Measurements from ENCODE around the gene ZNF576. TPM values are rescaled to one million over a fixed set of nuclear protein-coding genes. Genes with fewer than 3 reads are reported as not detected.
"Not testable (repeated sequence)": the region's sequence is repeated elsewhere in the genome, so short reads cannot be mapped to it uniquely, and the experiment has no call there.

The ZNF576 gene
- polyA plus RNA-seq, 3 donors from 2014 or later, result 6.7 to 12.8 (median 7.1) TPM

GRCh38 chr19:43582495-43582894 is 13.9 kb upstream of the ZNF576 start:
- no peak for DNase-seq
- Mint-ChIP-seq H3K4me1 (peaks cover 13 to 17% of the 10 kb centered on the region in 2 donors), H3K27ac (peak overlapping the region in 2 of 6 donors; percentile 31 to 32)

GRCh38 chr19:43584484-43584883 is 11.9 kb upstream of the ZNF576 start:
- no peak overlapping the region for H3K4me3 Mint-ChIP-seq

More at GRCh38 chr19:43582495-43582894, 13.9 kb upstream of the ZNF576 start:
- H3K9me3 Mint-ChIP-seq, result no peaks in the 10 kb centered on the region
- H3K36me3 Mint-ChIP-seq, result peaks cover 0 to 5% (median 4%) of the 10 kb centered on the region in 3 donors
- peaks cover 2 to 9% (median 6%) of the 10 kb centered on the region in 3 donors for H3K27me3 Mint-ChIP-seq (ENCODE audit: low read depth in 3 of 3)
- no peak overlapping the region for H3K4me3 Mint-ChIP-seq

GRCh38 chr19:43586346-43586745 is 10.0 kb upstream of the ZNF576 start:
- no peak overlapping the region for H3K4me3 Mint-ChIP-seq
- peaks cover 0 to 4% (median 0%) of the 10 kb centered on the region in 3 donors for H3K27me3 Mint-ChIP-seq (ENCODE audit: low read depth in 3 of 3)
- peaks cover 0 to 12% (median 4%) of the 10 kb centered on the region in 3 donors for H3K36me3 Mint-ChIP-seq
- peaks cover 10 to 14% of the 10 kb centered on the region in 2 donors for H3K4me1 Mint-ChIP-seq
- H3K27ac Mint-ChIP-seq, result peak overlapping the region in 2 of 6 donors; percentile 4 to 9
- no peaks in the 10 kb centered on the region for H3K9me3 Mint-ChIP-seq
- DNase-seq, result no peak

More at GRCh38 chr19:43584484-43584883, 11.9 kb upstream of the ZNF576 start:
- H3K9me3 Mint-ChIP-seq, result no peaks in the 10 kb centered on the region
- H3K36me3 Mint-ChIP-seq, result peaks cover 0 to 5% (median 4%) of the 10 kb centered on the region in 3 donors
- peaks cover 0 to 4% (median 4%) of the 10 kb centered on the region in 3 donors for H3K27me3 Mint-ChIP-seq (ENCODE audit: low read depth in 3 of 3)
- H3K27ac Mint-ChIP-seq, result peak overlapping the region; percentile 60 to 93 (median 78)
- no peak for DNase-seq
- peaks cover 13 to 14% of the 10 kb centered on the region in 2 donors for H3K4me1 Mint-ChIP-seq

GRCh38 chr19:43587029-43587428 is 9.4 kb upstream of the ZNF576 start:
- H3K27ac Mint-ChIP-seq; H3K27me3 Mint-ChIP-seq (ENCODE audit: low read depth in 3 of 3); H3K9me3 Mint-ChIP-seq; DNase-seq; H3K4me3 Mint-ChIP-seq: not testable (repeated sequence)
- peaks cover 10 to 14% of the 10 kb centered on the region in 2 donors for H3K4me1 Mint-ChIP-seq
- H3K36me3 Mint-ChIP-seq, result peaks cover 0 to 12% (median 4%) of the 10 kb centered on the region in 3 donors

GRCh38 chr19:43589277-43589676 is 7.1 kb upstream of the ZNF576 start:
- peaks cover 0 to 19% (median 4%) of the 10 kb centered on the region in 3 donors for H3K36me3 Mint-ChIP-seq
- H3K4me3 Mint-ChIP-seq, result no peak overlapping the region
- no peaks in the 10 kb centered on the region for H3K9me3 Mint-ChIP-seq
- H3K4me1 Mint-ChIP-seq, result peaks cover 12 to 21% of the 10 kb centered on the region in 2 donors
- H3K27me3 Mint-ChIP-seq (ENCODE audit: low read depth in 3 of 3), result peaks cover 0 to 5% (median 4%) of the 10 kb centered on the region in 3 donors
- H3K27ac Mint-ChIP-seq, result peak overlapping the region in 4 of 6 donors; percentile 14 to 76 (median 59)
- DNase-seq, result no peak

GRCh38 chr19:43589678-43590077 is 6.7 kb upstream of the ZNF576 start:
- DNase-seq, result no peak
- Mint-ChIP-seq H3K9me3 (no peaks in the 10 kb centered on the region), H3K4me1 (peaks cover 13 to 18% of the 10 kb centered on the region in 2 donors), H3K27me3 (ENCODE audit: low read depth in 3 of 3) (peaks cover 0 to 5% (median 4%) of the 10 kb centered on the region in 3 donors), H3K36me3 (peaks cover 0 to 19% (median 4%) of the 10 kb centered on the region in 3 donors), H3K27ac (peak overlapping the region in 5 of 6 donors; percentile 14 to 81 (median 74)), H3K4me3 (no peak overlapping the region)

GRCh38 chr19:43591904-43592772 is 4.3 kb upstream of the ZNF576 start:
- Mint-ChIP-seq H3K27me3 (ENCODE audit: low read depth in 3 of 3) (peaks cover 9 to 16% (median 11%) of the 10 kb centered on the region in 3 donors), H3K27ac (no peak overlapping the region), H3K36me3 (peaks cover 0 to 13% (median 0%) of the 10 kb centered on the region in 3 donors), H3K4me1 (peaks cover 31 to 40% of the 10 kb centered on the region in 2 donors), H3K9me3 (no peaks in the 10 kb centered on the region), H3K4me3 (no peak overlapping the region)
- no peak for DNase-seq

- no peak overlapping the region for H3K4me3 Mint-ChIP-seq
- H3K36me3 Mint-ChIP-seq, result peaks cover 0 to 13% (median 0%) of the 10 kb centered on the region in 3 donors
- peaks cover 9 to 16% (median 11%) of the 10 kb centered on the region in 3 donors for H3K27me3 Mint-ChIP-seq (ENCODE audit: low read depth in 3 of 3)
- peak overlapping the region in 1 of 6 donors; percentile 31 for H3K27ac Mint-ChIP-seq
- peaks cover 39 to 47% of the 10 kb centered on the region in 2 donors for H3K4me1 Mint-ChIP-seq
- no peaks in the 10 kb centered on the region for H3K9me3 Mint-ChIP-seq
- DNase-seq, result no peak
Observed at GRCh38 chr19:43592800-43593350, 3.5 kb upstream of the ZNF576 start.

- peaks cover 0 to 13% (median 0%) of the 10 kb centered on the region in 3 donors for H3K36me3 Mint-ChIP-seq
- H3K4me3 Mint-ChIP-seq, result peak overlapping the region; percentile 56 to 98 (median 68)
- no peaks in the 10 kb centered on the region for H3K9me3 Mint-ChIP-seq
- peaks cover 9 to 16% (median 13%) of the 10 kb centered on the region in 3 donors for H3K27me3 Mint-ChIP-seq (ENCODE audit: low read depth in 3 of 3)
- peak overlapping the region; percentile 62 to 100 (median 86) for H3K27ac Mint-ChIP-seq
- no peak for DNase-seq
- peaks cover 43 to 53% of the 10 kb centered on the region in 2 donors for H3K4me1 Mint-ChIP-seq
Observed at GRCh38 chr19:43594081-43594697, 2.2 kb upstream of the ZNF576 start.

- Mint-ChIP-seq H3K4me1 (peaks cover 41 to 53% of the 10 kb centered on the region in 2 donors), H3K4me3 (peak overlapping the region; percentile 91 to 98 (median 97)), H3K36me3 (peaks cover 0 to 13% (median 0%) of the 10 kb centered on the region in 3 donors), H3K27ac (peak overlapping the region; percentile 99 to 100 (median 100)), H3K9me3 (no peaks in the 10 kb centered on the region), H3K27me3 (ENCODE audit: low read depth in 3 of 3) (peaks cover 9 to 16% (median 13%) of the 10 kb centered on the region in 3 donors)
- peak; percentile 64 to 72 (median 72) for DNase-seq
Observed at GRCh38 chr19:43594710-43595604, 1.4 kb upstream of the ZNF576 start.

GRCh38 chr19:43595605-43595998 is 793 bp upstream of the ZNF576 start:
- peaks cover 9 to 16% (median 13%) of the 10 kb centered on the region in 3 donors for H3K27me3 Mint-ChIP-seq (ENCODE audit: low read depth in 3 of 3)
- peak overlapping the region; percentile 99 to 100 (median 100) for H3K27ac Mint-ChIP-seq
- no peak for DNase-seq
- H3K4me3 Mint-ChIP-seq, result peak overlapping the region; percentile 91 to 98 (median 97)
- H3K9me3 Mint-ChIP-seq, result no peaks in the 10 kb centered on the region
- H3K4me1 Mint-ChIP-seq, result peaks cover 41 to 50% of the 10 kb centered on the region in 2 donors
- H3K36me3 Mint-ChIP-seq, result peaks cover 0 to 11% (median 0%) of the 10 kb centered on the region in 3 donors

- H3K27me3 Mint-ChIP-seq (ENCODE audit: low read depth in 3 of 3), result peaks cover 9 to 16% (median 13%) of the 10 kb centered on the region in 3 donors
- peaks cover 0 to 13% (median 3%) of the 10 kb centered on the region in 3 donors for H3K36me3 Mint-ChIP-seq
- peak overlapping the region; percentile 99 to 100 (median 100) for H3K27ac Mint-ChIP-seq
- DNase-seq, result no peak
- peaks cover 41 to 44% of the 10 kb centered on the region in 2 donors for H3K4me1 Mint-ChIP-seq
- no peaks in the 10 kb centered on the region for H3K9me3 Mint-ChIP-seq
- peak overlapping the region; percentile 91 to 98 (median 97) for H3K4me3 Mint-ChIP-seq
Observed at GRCh38 chr19:43596842-43597461, 557 bp downstream of the ZNF576 start.

Measured in immature natural killer cell (primary cell).